HCT116 (cell line): ENCODE results near the gene CFAP410. TPM values are rescaled to one million over a fixed set of nuclear protein-coding genes. Genes with fewer than 3 reads are reported as not detected.

Source experiments
- ATAC-seq: fragments of 200-7000 bp; cut with Tn5 transposase; 2 replicates; pipeline ENCODE4 v1.9.1; 2020; ENCODE audit warnings: mild to moderate bottlenecking, moderate library complexity
- BruUV-seq: library from RNA; stranded (reverse); fragments of 400-500 nt; replicated peaks from 2 replicates; lab custom pipeline; 2021; lab: Mats Ljungman, UMichigan
- CTCF ChIA-PET: fragments of 300-600 bp; sonication (Branson Sonifier 250); formaldehyde crosslinking; loops from one replicate; lab custom pipeline; 2021; ENCODE audit warnings: antibody characterized with exemption; lab: Charles Lee
- POLR2A ChIA-PET: fragments of 300-600, 350-600 bp; sonication (Branson Sonifier 250); formaldehyde crosslinking; loops from one replicate; lab custom pipeline; 2021; ENCODE audit warnings: antibody characterized with exemption; lab: Charles Lee
- RAD21 ChIA-PET, 2 experiments: fragments of 300-600 bp; sonication (Branson Sonifier 250); formaldehyde crosslinking; loops; one replicate each; lab custom pipeline; 2023; ENCODE audit warnings: low total read pairs in 2 of 2; ENCODE audit not compliant: uncharacterized antibody in 2 of 2, unreplicated experiment in 2 of 2, low non-redundant PET in 1 of 2; lab: Charles Lee
- DNase-seq: peaks from one replicate; pipeline ENCODE4 v3.0.0-alpha.2; 2010; ENCODE audit warnings: low read depth, low spot score
- H2AFZ ChIP-seq: fragments of 200-600 bp; shearing (Covaris generic), sonication (generic); 2 replicates; pipeline ENCODE4 v1.6.1; 2017; ENCODE audit warnings: low read depth, mixed run types, mixed read lengths, antibody characterized with exemption, low read length; ENCODE audit not compliant: poor library complexity, severe bottlenecking
- H3K27ac ChIP-seq: 2 replicates; pipeline ENCODE4 v1.5.1; 2012; ENCODE audit warnings: low read depth, low read length
- H3K27me3 ChIP-seq: fragments of 200-600 bp; sonication (generic); 2 replicates; pipeline ENCODE4 v1.6.1; 2016; ENCODE audit warnings: mixed run types, low read length, mixed read lengths; ENCODE audit not compliant: insufficient read depth
- H3K36me3 ChIP-seq, 2 experiments: fragments of 200-500 bp in 1 of 2; fragments of 200-600 bp in 1 of 2; sonication (Bioruptor generic) in 1 of 2; sonication (generic) in 1 of 2; 2 replicates each; pipeline versions ENCODE4 v1.5.1 to v1.6.1; 2014 to 2016; ENCODE audit warnings: low read length in 2 of 2, inconsistent platforms in 1 of 2, mixed read lengths in 1 of 2, mixed run types in 1 of 2; ENCODE audit not compliant: insufficient read depth in 2 of 2, control insufficient read depth in 1 of 2
- H3K4me1 ChIP-seq, 2 experiments: fragments of 200-600 bp in 1 of 2; sonication (generic) in 1 of 2; 2 replicates each; pipeline versions ENCODE4 v1.5.1 to v1.6.1; 2012 to 2017; ENCODE audit warnings: low read length in 2 of 2, inconsistent platforms in 1 of 2, mild to moderate bottlenecking in 1 of 2, mixed read lengths in 1 of 2, mixed run types in 1 of 2, moderate library complexity in 1 of 2; ENCODE audit not compliant: insufficient read depth in 2 of 2, control insufficient read depth in 1 of 2
- H3K4me2 ChIP-seq: fragments of 200-600 bp; sonication (generic); 2 replicates; pipeline ENCODE4 v1.6.1; 2017; ENCODE audit warnings: mixed run types, low read length, mixed read lengths
- H3K4me3 ChIP-seq, 2 experiments: fragments of 200-600 bp in 1 of 2; sonication (generic) in 1 of 2; replicated peaks in 1 of 2; 2 replicates each; pipeline ENCODE4 v1.5.1; 2011 to 2016; ENCODE audit warnings: low read length in 2 of 2, control low read depth in 1 of 2, low read depth in 1 of 2, mild to moderate bottlenecking in 1 of 2, mixed read lengths in 1 of 2, mixed run types in 1 of 2
- H3K79me2 ChIP-seq: fragments of 200-600 bp; sonication (generic); 2 replicates; pipeline ENCODE4 v1.6.1; 2017; ENCODE audit warnings: mild to moderate bottlenecking, mixed run types, low read length, moderate library complexity, mixed read lengths; ENCODE audit not compliant: insufficient read depth
- H3K9ac ChIP-seq: fragments of 200-600 bp; sonication (generic); 2 replicates; pipeline ENCODE4 v1.6.1; 2016; ENCODE audit warnings: low read length, mixed read lengths
- H3K9me2 ChIP-seq: fragments of 200-600 bp; sonication (generic), shearing (Covaris generic); 2 replicates; pipeline ENCODE4 v1.6.1; 2017; ENCODE audit warnings: mixed run types, mild to moderate bottlenecking, moderate library complexity; ENCODE audit not compliant: insufficient read depth
- H3K9me3 ChIP-seq, 2 experiments: fragments of 200-500 bp in 1 of 2; fragments of 200-600 bp in 1 of 2; sonication (Bioruptor generic) in 1 of 2; sonication (generic) in 1 of 2; 2 replicates each; pipeline ENCODE4 v1.6.1; 2014 to 2017; ENCODE audit warnings: low read length in 2 of 2, mixed read lengths in 2 of 2, inconsistent platforms in 1 of 2, low read depth in 1 of 2, mild to moderate bottlenecking in 1 of 2, mixed run types in 1 of 2, moderate library complexity in 1 of 2; ENCODE audit not compliant: control insufficient read depth in 1 of 2, insufficient read depth in 1 of 2
- H4K20me1 ChIP-seq: fragments of 200-600 bp; sonication (generic), shearing (Covaris generic); 2 replicates; pipeline ENCODE4 v1.6.1; 2017; ENCODE audit warnings: mixed run types, mild to moderate bottlenecking, moderate library complexity; ENCODE audit not compliant: insufficient read depth
- ATF3 ChIP-seq: IDR thresholded peaks from 2 replicates; pipeline ENCODE4 v1.6.1; 2012
- CBX3 ChIP-seq: IDR thresholded peaks from 2 replicates; pipeline ENCODE4 v1.6.1; 2012; ENCODE audit warnings: low read depth
- CEBPB ChIP-seq: IDR thresholded peaks from 2 replicates; pipeline ENCODE4 v1.6.1; 2012; ENCODE audit warnings: low read depth
- EGR1 ChIP-seq: IDR thresholded peaks from 2 replicates; pipeline ENCODE4 v1.6.1; 2012; ENCODE audit warnings: low read depth
- ELF1 ChIP-seq: IDR thresholded peaks from 2 replicates; pipeline ENCODE4 v1.6.1; 2012; ENCODE audit warnings: low read depth, borderline replicate concordance
- EZH2 ChIP-seq: fragments of 200-600 bp; sonication (generic); IDR thresholded peaks from 2 replicates; pipeline ENCODE4 v1.6.1; 2017; ENCODE audit warnings: antibody characterized with exemption, mixed run types
- EZH2phosphoT487 ChIP-seq: fragments of 200-600 bp; IDR thresholded peaks from 2 replicates; pipeline ENCODE4 v1.6.1; 2018; ENCODE audit warnings: antibody characterized with exemption, borderline replicate concordance
- FOSL1 ChIP-seq: IDR thresholded peaks from 2 replicates; pipeline ENCODE4 v1.6.1; 2012; ENCODE audit warnings: low read depth
- JUND ChIP-seq: IDR thresholded peaks from 2 replicates; pipeline ENCODE4 v1.6.1; 2012
- MAX ChIP-seq: IDR thresholded peaks from 2 replicates; pipeline ENCODE4 v1.6.1; 2012
- POLR2A ChIP-seq: IDR thresholded peaks from 2 replicates; pipeline ENCODE4 v1.7.0; 2011; ENCODE audit warnings: borderline replicate concordance; ENCODE audit not compliant: insufficient read depth, insufficient read length; ENCODE audit errors: extremely low read depth
- POLR2AphosphoS5 ChIP-seq: IDR thresholded peaks from 2 replicates; pipeline ENCODE4 v1.6.1; 2011; ENCODE audit warnings: mild to moderate bottlenecking, low read depth, low read length, moderate library complexity
- RAD21 ChIP-seq: IDR thresholded peaks from 2 replicates; pipeline ENCODE4 v1.6.1; 2012; ENCODE audit warnings: low read depth, mild to moderate bottlenecking
- SRF ChIP-seq: IDR thresholded peaks from 2 replicates; pipeline ENCODE4 v1.6.1; 2012; ENCODE audit warnings: low read depth
- TCF7L2 ChIP-seq: IDR thresholded peaks from 2 replicates; pipeline ENCODE4 v1.7.0; 2011; ENCODE audit warnings: borderline replicate concordance, inconsistent platforms; ENCODE audit not compliant: insufficient read depth, insufficient read length; ENCODE audit errors: extremely low read depth
- YY1 ChIP-seq: IDR thresholded peaks from 2 replicates; pipeline ENCODE4 v1.6.1; 2011; ENCODE audit warnings: low read length, low read depth, moderate library complexity, mild to moderate bottlenecking; ENCODE audit not compliant: insufficient replicate concordance; ENCODE audit errors: extremely low read depth
- ZBTB33 ChIP-seq: IDR thresholded peaks from 2 replicates; pipeline ENCODE4 v1.6.1; 2011; ENCODE audit warnings: mild to moderate bottlenecking, low read length, moderate library complexity; ENCODE audit not compliant: insufficient replicate concordance; ENCODE audit errors: extremely low read depth
- ZFX ChIP-seq: fragments of 450-650 bp; IDR thresholded peaks from 2 replicates; pipeline ENCODE4 v1.6.1; 2017
- ZNF274 ChIP-seq: fragments of 200-500 bp; sonication (Bioruptor generic); IDR thresholded peaks from 2 replicates; pipeline ENCODE4 v1.6.1; 2014; ENCODE audit warnings: mild to moderate bottlenecking, low read depth, low read length, inconsistent platforms
- intact Hi-C: fragments of 100-400 bp; cut with micrococcal nuclease; formaldehyde crosslinking; loops from 2 replicates; pipeline ENCODE4 v1.10.0; 2022
- total RNA-seq: library from RNA; stranded (reverse); gene quantifications from one replicate; pipeline ENCODE4 v1.2.1, GENCODE V29; 2021; ENCODE audit not compliant: unreplicated experiment

Gene CFAP410
- total RNA-seq, 1 experiment from 2014 or later, result 15.3 TPM

GRCh38 chr21:44326716-44327602 is 12.2 kb downstream of the CFAP410 start:
- intact Hi-C loops, result no loop called here
- H3K27ac ChIP-seq, result no peak overlapping the region
- no peak overlapping the region for H3K4me2 ChIP-seq
- TF ChIP-seq MAX (no peak), SRF (no peak), TCF7L2 (no peak), CBX3 (no peak), ZNF274 (no peak)
- ChIA-PET CTCF (no interaction called here), RAD21 (no interaction called here), POLR2A (no interaction called here)
- H3K9ac ChIP-seq, result no peak overlapping the region
- H3K27me3 ChIP-seq, result no peaks in the 10 kb centered on the region
- H2AFZ ChIP-seq, result no peak overlapping the region
- H3K36me3 ChIP-seq, result no peaks in the 10 kb centered on the region; a peak in 1 of 4 replicates
- H3K9me3 ChIP-seq, result no peaks in the 10 kb centered on the region
- no peaks in the 10 kb centered on the region for H3K9me2 ChIP-seq
- DNase-seq, result no peak
- ATAC-seq, result no peak
- H4K20me1 ChIP-seq, result no peaks in the 10 kb centered on the region
- H3K4me3 ChIP-seq, result no peak overlapping the region
- no peaks in the 10 kb centered on the region for H3K79me2 ChIP-seq
- H3K4me1 ChIP-seq, result no peaks in the 10 kb centered on the region
- TSS peak; percentile 60 for BruUV-seq

GRCh38 chr21:44326272-44326647 is 12.9 kb downstream of the CFAP410 start:
- Histone ChIP-seq H3K4me3 (no peak overlapping the region), H3K9ac (no peak overlapping the region), H3K27me3 (no peaks in the 10 kb centered on the region), H3K79me2 (no peaks in the 10 kb centered on the region), H3K4me2 (no peak overlapping the region), H3K9me3 (no peaks in the 10 kb centered on the region), H4K20me1 (no peaks in the 10 kb centered on the region), H3K36me3 (no peaks in the 10 kb centered on the region; a peak in 1 of 4 replicates), H3K4me1 (no peaks in the 10 kb centered on the region), H3K27ac (no peak overlapping the region), H3K9me2 (no peaks in the 10 kb centered on the region), H2AFZ (no peak overlapping the region)
- no TSS peak for BruUV-seq
- CTCF ChIA-PET, result no interaction called here
- DNase-seq (no peak), ATAC-seq (no peak)
- RAD21 ChIA-PET, result no interaction called here
- intact Hi-C loops, result no loop called here
- POLR2A ChIA-PET, result no interaction called here
- TF ChIP-seq RAD21, result no peak
- no peak for TF ChIP-seq EGR1
- TF ChIP-seq MAX, result no peak
- no peak for TF ChIP-seq ZBTB33
- no peak for TF ChIP-seq CBX3
- no peak for TF ChIP-seq EZH2phosphoT487
- no peak for TF ChIP-seq ZNF274
- no peak for TF ChIP-seq TCF7L2
- TF ChIP-seq EZH2, result no peak
- no peak for TF ChIP-seq SRF
- no peak for TF ChIP-seq POLR2A
- TF ChIP-seq YY1, result no peak
- TF ChIP-seq POLR2AphosphoS5, result no peak
- no peak for TF ChIP-seq ELF1
- no peak for TF ChIP-seq ATF3
- no peak for TF ChIP-seq JUND
- TF ChIP-seq FOSL1, result no peak
- no peak for TF ChIP-seq CEBPB
- TF ChIP-seq ZFX, result no peak
